ENCODE measurements around the gene ENAM.

Gene ENAM, protein sequence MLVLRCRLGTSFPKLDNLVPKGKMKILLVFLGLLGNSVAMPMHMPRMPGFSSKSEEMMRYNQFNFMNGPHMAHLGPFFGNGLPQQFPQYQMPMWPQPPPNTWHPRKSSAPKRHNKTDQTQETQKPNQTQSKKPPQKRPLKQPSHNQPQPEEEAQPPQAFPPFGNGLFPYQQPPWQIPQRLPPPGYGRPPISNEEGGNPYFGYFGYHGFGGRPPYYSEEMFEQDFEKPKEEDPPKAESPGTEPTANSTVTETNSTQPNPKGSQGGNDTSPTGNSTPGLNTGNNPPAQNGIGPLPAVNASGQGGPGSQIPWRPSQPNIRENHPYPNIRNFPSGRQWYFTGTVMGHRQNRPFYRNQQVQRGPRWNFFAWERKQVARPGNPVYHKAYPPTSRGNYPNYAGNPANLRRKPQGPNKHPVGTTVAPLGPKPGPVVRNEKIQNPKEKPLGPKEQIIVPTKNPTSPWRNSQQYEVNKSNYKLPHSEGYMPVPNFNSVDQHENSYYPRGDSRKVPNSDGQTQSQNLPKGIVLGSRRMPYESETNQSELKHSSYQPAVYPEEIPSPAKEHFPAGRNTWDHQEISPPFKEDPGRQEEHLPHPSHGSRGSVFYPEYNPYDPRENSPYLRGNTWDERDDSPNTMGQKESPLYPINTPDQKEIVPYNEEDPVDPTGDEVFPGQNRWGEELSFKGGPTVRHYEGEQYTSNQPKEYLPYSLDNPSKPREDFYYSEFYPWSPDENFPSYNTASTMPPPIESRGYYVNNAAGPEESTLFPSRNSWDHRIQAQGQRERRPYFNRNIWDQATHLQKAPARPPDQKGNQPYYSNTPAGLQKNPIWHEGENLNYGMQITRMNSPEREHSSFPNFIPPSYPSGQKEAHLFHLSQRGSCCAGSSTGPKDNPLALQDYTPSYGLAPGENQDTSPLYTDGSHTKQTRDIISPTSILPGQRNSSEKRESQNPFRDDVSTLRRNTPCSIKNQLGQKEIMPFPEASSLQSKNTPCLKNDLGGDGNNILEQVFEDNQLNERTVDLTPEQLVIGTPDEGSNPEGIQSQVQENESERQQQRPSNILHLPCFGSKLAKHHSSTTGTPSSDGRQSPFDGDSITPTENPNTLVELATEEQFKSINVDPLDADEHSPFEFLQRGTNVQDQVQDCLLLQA

DNA sequence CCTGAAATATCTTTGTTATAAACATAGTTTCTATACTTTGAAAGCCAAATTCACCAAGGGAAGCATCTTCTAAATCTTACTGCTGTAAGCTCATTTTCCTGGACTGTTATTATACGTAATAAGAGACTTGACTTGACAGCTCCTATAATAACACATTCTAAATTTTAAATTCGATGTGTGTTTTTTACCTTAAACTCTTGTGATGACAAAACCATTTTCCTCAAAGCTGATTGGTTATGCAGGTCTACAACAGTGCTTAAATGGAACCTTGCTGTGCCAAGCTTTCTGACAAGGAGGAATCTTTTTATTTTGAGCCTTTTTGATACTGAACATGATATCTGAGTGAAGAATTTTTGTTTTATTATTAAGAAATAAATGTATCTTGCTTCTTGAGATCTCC lies at the start of gene ENAM:
Gene ENAM, plus strand, starts transcription at position 301 of the 400 bp plus-strand sequence. CDS start 757 bp downstream, outside the sequence.
- no peak for DNase-seq

DNA sequence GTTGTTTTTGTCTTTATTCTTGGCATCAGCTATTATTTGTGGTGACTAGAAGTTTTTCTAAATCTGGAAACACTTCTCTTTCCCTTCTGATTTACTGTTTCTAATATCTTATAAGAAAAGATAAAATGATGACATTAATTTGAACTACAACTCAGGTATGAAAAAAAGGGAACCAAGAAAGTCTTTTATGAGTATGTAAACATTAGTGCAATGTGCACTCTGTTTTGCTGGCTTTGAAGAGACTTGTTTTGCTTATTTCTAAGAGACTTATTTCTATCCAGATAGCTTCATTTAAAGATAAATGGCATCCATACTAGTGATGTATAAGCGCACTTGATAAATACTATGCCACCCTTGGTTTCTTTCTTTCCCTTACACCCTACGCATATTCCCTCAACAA lies 46.6 kb upstream of the ENAM start:
- no peak for DNase-seq

DNA sequence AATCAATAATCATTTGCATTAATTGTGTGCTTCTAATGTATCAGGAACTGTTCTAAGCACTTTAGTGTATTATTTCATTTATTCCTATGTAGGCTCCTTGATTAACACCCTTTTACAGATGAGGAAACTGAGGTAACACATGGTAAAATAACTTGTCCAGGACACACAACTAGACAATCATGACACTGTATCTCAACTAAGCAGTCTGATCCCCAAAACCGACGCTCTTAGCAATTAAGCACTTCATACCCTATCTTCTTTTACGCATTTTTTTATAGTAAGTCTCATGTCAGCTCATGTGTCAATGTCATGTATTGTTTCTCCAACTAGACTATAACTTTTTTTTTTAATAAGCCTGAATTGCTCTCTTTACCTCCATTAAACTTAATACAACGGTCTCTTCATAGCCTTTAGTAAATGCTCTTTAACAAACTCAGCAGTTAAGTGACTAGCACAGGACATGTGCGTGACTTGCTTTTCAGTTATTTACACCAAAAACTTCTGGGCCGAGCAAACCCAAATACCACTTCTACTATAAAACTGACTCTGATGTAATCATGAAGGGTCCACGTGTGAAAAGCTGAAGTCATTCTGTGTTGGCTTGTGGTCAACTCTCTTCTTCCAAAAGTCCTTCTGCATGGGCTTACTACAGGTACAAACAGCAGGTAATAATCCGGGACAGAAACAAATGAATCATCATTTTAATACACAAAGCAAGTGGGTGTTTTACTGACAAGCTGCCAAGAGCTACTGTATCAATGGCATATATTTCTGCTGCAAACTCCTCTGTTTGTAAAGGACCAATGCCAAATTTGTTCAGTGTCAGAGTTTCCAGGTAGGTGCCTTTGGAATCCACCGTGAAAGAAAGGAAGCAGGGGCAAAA lies 44.4 kb upstream of the ENAM start:
- DNase-seq = no peak

DNA sequence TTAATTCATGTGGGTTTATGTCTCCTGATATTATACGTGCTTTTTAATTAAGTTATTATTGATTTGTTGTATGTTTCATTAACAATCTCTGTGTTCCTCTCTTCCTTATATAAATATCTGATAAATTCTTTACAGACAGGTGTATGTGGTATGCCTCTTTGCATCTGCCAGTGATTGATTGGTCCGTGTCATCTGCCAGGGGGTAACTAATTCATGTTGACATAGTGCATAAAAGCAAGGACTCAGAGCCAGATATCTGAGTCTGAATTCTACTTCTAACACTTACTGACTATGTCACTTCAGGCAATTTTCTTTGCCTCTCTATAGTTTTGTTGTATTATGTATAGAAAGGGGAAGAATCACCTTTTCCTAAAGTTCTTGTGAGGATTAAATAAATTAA lies 41.7 kb upstream of the ENAM start:
- DNase-seq = no peak

DNA sequence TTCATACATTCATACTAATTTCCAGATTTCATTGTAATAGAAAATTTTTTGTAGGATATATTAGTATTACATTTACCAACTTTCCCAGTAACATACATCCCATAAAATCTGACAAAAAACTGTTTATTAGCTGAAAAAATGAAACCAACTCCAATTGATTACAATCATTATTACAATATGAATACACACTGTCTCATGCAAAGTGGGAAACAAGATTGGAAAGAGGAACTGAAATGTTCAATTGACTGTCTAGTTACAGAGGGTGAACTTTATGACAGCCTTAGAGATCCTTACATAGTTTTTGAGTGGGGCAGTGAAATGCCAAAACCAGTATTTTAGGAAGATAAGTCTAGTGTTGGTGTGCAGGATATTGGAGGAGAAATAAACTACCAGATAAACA lies 38.8 kb upstream of the ENAM start:
- no peak for DNase-seq

DNA sequence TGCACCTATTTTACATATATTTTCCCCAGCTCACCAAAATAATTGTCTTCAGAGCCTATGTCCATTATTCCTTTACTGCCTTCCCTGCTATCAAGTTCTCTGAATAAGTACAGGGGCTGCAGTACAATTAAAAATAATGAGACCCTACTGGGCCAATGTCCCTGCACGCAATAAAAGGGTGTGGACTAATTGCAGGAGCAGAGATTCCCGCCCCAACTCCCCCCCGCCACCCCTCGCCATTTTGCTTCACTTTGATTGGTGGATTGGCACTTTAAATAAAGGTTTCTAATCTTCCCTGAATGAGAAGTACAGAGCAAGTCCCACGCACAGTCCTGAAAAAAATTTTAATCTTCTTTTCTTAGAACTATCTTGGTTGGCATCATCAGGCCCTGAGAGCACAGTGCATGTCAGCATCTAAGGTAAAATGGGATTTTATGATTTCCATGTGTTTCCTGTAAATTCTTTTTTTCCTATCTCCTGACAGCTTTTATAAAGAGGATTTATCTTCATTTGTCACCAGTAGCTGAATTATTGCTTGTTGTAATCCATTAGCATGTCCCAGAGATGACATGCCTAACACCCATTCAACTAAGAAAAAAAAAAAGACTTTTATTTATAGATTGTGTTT lies 36.5 kb upstream of the ENAM start, which contains the start of gene AMBN:
Gene AMBN, plus strand, starts transcription at position 302 of the 628 bp plus-strand sequence. Its CDS starts 103 bp downstream, at position 405.
- no peak for DNase-seq

DNA sequence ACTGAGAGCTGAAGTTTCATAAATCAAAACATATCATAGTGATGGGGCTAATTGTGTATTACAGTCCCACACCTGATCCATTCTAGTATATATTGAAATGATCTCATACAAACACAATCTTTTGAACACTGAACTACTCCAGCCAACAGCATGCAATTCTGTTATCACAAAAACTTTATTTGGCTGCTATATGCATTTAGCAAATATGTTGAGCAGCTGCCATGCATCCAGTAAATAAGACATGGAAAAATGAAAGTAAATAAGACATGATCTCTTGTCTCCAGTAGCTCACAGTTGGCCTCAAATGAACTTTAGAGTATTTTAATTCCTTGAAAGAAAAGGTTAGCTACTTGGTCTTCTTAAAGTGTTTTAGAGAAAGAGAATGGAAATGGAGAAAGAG lies 34.3 kb upstream of the ENAM start:
- no peak for DNase-seq

DNA sequence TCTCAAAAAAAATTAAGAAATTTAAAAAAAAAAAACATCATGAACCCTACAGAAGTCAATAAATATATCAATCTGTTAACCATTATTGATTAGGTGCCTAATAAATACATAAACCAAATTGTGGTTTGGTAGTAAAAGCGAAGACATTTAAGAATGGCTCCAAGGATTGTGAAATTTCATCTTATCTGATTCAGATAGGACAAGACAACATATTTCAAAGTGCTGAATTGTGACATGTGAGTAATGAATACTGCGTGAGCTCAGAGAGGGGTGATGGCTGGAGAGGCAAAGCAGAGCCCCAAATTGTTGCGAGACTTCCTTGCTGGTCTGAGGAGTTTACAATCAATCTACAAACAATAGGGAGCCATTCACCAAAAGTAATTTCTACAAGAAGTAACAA lies 28.2 kb upstream of the ENAM start:
- DNase-seq = no peak

DNA sequence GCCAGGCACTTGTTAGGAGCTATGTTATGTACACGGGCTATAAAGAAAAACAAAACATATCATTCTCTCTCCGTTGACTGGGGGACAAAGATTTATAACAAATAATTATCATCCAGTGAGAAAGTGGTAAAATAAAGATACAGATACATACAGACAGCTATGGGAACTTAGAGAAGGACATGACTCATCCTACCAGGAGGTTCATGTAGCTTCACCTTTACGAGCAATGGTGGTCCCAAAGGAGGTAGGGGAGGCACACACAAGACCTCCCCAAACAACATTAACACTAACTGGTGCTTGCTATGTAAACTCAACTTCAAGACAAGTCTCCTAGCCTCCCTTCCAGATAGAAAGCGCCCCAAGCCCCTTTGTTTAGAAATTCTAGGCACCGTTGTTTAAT lies 27.6 kb upstream of the ENAM start:
- DNase-seq = no peak

DNA sequence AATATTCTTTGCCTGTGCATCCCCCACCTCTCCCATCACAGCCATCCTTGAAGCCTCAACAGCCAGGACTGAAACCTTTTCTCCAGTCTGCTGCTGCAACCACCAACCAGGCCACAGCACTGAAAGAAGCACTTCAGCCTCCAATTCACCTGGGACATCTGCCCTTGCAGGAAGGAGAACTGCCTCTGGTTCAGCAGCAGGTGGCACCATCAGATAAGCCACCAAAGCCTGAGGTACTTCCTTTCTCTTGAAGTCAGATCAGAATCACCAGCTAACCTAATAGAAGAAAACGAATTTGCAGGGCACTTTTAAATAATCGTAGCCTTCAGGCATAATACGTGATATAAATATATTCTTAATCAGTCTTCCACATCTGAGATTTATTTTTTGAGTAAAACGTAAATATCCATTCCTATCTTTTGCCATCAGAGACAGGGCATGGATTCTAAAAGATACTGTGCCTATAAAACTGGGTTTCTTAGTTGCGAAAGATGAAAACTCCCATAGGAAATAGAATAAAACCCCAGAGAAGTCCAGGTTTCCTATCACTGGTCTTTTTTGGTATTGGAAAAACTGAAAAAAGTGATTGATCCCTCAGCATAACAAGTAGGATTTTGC lies 27.0 kb upstream of the ENAM start:
- DNase-seq = peak; percentile 66

DNA sequence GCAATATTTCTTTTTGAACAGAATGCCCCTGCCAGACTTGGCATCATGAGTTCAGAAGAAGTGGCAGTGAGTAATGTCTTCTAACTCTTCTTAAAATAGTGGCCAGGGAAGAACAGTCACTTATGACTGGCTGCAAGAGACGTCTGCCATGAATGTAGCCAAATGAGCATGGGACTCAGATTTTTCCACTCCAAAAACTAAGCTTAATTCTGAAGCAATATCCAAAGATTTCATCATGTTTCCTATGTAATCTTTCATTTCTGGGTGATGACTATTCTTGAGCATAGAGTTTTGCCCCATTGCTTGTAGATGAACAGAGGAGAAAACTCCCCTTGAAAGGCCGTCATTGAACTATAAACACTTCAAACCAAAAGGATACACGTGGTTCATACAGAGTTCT lies 24.7 kb upstream of the ENAM start:
- DNase-seq = no peak

DNA sequence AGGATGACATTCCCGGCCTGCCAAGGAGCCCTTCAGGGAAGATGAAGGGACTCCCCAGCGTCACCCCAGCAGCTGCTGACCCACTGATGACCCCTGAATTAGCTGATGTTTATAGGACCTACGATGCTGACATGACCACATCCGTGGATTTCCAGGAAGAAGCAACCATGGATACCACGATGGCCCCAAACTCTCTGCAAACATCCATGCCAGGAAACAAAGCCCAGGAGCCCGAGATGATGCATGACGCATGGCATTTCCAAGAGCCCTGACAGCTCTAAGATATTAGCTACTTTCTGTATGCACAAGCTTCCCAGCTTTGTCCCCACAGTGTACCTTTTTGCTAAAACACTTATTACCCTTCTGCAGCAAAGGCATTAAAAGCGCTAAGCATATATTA lies 22.1 kb upstream of the ENAM start:
- no peak for DNase-seq

DNA sequence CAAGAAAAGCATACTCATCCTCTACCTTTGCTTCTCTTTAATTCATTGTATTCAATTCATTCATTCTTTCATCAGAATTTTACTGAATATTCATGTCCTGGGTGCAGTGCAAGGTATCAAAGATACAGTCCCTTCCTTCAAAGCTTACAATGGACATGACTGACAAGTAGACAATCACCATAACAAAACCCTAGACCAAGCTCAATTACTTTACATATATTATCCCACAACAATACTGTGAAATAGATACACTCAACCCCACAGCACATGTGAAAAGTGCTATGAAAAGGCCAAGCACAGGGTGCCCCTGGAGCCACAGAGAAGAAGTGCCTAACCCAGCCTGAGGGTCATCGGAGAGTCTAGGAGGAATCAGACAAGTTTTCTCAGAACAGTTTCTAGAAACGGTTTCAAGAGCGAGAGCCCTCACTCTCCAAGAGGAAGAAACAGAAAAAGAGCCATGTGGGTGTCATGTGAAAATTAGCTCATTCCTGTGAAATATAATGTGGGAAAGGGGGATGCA lies 21.1 kb upstream of the ENAM start:
- DNase-seq = no peak

DNA sequence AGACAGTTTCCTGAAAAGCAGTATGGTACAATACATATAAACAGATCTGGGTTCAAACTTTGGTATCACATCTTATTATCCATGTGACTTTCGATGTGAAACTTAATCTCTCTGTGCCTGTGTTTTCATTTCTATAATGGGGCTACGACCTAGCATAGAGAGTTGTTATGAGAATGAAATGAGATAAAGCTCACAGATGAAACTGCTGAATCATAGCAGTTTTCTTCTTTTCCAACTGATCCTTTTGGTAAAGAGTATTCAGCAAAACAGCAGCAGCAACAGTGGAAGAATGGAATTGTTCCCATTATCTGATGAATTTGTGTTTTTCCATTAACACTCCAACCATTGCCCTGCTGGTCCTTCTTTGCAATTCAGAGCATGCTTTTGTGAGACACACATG lies 20.2 kb upstream of the ENAM start:
- no peak for DNase-seq

DNA sequence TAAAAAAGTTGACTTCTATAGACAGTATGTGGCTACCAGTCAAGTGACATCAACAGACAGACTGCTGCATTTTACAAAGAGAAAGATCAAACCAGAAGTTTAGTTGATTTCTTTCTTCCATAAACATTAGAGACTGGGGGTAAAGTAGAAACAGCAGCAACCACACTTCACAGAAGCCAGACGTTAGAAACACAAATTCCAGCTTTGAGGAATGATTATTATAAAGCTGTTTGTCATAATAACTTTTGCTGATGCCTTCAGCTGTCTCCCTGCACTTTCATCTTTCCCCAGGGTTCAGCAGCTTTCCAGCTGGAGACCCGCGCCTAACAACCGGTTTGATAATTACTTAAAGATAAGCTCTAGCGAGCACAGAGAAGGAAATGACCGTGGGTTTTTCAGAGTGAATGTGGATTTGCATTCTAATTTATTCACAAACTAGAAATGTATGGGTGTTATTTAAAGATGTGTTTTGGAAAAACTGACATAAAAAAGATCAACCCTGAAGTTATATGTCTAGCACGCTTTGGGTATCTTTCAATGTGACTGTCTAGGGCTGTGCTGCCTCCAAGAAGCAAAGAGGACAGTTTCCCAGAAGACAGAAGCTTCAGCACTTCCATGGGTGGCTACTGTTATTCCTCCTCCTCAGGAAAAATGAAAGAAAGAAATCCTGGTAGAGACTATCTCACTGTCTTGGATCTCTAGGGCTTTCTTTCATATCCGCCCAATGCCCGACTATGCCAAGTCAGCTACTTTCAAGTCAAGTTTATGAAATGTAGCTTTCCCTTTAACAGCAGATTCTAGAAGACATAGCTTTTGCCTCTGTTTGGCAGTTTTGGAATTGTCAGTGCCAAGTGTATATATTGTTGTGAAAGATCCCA lies 15.0 kb upstream of the ENAM start:
- no peak for DNase-seq

DNA sequence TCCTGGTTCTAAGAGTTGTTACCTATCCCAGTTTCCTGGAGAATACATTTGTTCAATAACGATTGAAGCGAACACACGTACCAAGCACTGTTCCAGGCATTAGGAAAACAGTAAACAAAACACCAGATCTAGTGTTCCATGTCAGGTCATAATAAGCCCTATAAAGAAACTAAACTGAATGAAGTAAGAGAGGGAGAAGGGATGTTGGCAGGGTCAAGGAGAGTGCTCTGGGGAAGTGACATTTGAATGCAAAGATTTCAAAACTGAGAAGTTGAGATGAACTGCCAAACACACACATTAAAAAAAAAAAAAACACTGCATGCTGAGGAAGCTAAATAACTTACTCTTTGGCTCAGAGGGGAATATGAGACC lies 14.4 kb upstream of the ENAM start:
- DNase-seq = no peak

DNA sequence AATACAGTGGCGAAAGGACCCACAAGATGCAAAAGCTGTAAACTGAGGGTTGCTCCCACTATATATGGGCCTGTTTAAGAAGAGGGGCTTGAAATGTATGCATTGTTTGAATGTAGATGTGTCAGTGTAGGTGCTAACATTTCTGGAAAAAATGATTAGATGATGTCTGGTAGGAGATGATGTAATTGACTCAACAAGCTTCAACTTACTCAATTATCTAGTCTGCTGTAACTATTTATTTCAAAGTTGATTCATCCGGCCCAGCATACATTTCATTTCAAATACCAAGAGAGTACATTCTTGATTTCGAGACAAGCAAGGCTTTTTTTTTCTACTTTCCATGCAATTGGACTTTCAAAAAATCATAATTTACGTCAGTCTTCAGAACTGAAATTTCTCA lies 9.3 kb upstream of the ENAM start:
- DNase-seq = no peak

DNA sequence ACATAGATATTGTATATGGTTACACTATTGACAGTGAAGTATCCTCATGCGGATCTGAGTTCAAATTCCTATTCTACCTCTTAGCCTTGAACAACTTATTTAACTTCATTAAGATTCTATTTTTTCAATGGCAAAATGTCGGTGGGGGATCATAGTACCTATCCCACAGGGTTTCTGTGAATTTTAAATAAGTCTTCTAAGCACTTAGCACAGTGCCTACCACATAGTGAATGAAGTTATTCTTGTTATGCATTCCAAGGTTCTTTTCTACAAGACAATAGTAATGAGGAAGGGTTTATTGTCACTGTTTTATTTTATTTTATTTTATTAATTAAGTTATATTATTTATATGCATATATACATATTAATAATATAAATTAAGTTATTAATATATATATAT lies 8.8 kb upstream of the ENAM start:
- no peak for DNase-seq

DNA sequence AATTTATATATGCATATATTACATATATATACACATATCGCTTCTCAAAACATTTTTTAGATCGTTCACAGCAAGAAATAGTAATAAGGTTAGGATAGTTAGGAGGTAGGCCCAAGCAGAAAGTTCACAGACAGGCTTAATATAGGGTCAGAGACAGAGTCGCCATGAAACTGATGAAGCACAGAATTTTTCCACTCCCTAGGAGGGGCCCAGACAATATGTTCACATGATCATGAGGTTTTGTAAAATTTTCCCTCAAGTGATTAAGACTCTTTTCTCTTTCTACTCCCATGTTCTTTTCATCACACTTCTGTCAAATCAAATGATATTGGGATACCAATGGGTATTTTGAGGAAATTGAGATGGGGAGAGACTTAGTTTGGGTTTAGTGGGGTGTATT lies 5.2 kb upstream of the ENAM start:
- no peak for DNase-seq

DNA sequence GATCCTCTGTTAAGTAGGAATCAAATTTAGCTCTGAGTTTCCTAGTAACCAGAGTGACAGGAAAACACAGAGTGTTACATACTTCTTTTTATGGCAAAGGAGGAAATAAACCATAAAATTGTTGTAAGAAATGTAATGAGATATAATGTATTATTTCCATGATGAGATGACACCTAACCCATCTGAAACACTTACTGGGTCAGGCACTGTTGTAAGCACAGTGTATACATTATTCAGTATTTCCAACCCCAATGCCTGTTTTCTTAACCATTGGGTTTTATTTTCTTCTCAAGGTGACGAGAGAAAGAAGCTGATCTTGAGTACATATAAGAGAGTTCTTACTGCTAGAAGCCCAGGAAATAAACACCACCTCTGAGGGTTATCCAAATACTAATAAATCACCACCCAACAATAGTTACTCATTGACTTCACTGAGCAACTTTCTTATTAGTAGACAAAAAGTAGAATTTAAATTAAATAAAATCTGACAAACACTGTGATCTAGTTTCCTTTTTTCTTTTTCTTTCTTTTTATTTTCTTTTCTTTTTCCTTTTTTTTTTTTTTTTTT lies 4.2 kb upstream of the ENAM start:
- DNase-seq = no peak
